ENCODE measurements around the gene XYLT1. TPM values are rescaled to one million over a fixed set of nuclear protein-coding genes. Genes with fewer than 3 reads are reported as not detected.

XYLT1 gene
- total and polyA plus RNA-seq, 2 of the 4 experiments (the other 2 are of a cell fraction), result 9.0 to 12.7 TPM

GRCh38 chr16:17231972-17232371 is 238.8 kb downstream of the XYLT1 start:
- no peak overlapping the region for H3K4me3 ChIP-seq (ENCODE audit: insufficient read depth, low read depth, low read length)
- H3K9me3 ChIP-seq (ENCODE audit: control insufficient read depth, insufficient read depth, low read length), result no peaks in the 10 kb centered on the region
- H3K4me2 ChIP-seq (ENCODE audit: low read depth, low read length), result no peak overlapping the region
- POLR2A ChIA-PET (ENCODE audit: unreplicated experiment), result no interaction called here
- in situ Hi-C loops (cut with MboI; ENCODE audit: low sequenced_read_pairs), result no loop called here
- no TSS peak for BruUV-seq (replicated peaks)
- H3K14ac ChIP-seq (replicated peaks; ENCODE audit: low read depth, low read length), result no peak overlapping the region
- peaks cover 8% of the 10 kb centered on the region; the same call in 1 of the 2 replicates for H4K20me1 ChIP-seq (ENCODE audit: insufficient read depth, low read length)
- no peak for TF ChIP-seq MAFK (IDR thresholded peaks at IDR 0.05; ENCODE audit: low read depth, low read length)
- TF ChIP-seq RAD21 (IDR thresholded peaks at IDR 0.05; ENCODE audit: low read length), result no peak
- TF ChIP-seq USF2 (IDR thresholded peaks at IDR 0.05; ENCODE audit: low read depth, low read length), result no peak
- no peak for TF ChIP-seq BHLHE40 (IDR thresholded peaks at IDR 0.05; ENCODE audit: low read depth, low read length)
- TF ChIP-seq POLR2A (IDR thresholded peaks at IDR 0.05; ENCODE audit: low read depth, low read length), result no peak
- TF ChIP-seq MXI1 (IDR thresholded peaks at IDR 0.05; ENCODE audit: borderline replicate concordance, low read depth, low read length), result no peak
- TF ChIP-seq SMC3 (IDR thresholded peaks at IDR 0.05; ENCODE audit: low read depth, low read length), result no peak
- TF ChIP-seq ELK1 (IDR thresholded peaks at IDR 0.05; ENCODE audit: borderline replicate concordance, low read depth, low read length), result no peak
- no peak for TF ChIP-seq RCOR1 (IDR thresholded peaks at IDR 0.05; ENCODE audit: insufficient replicate concordance, low read length)
- no peak for TF ChIP-seq RFX5 (IDR thresholded peaks at IDR 0.05; ENCODE audit: low read depth, low read length)
- TF ChIP-seq MAZ (IDR thresholded peaks at IDR 0.05; ENCODE audit: borderline replicate concordance, low read depth, low read length), result no peak
- TF ChIP-seq CHD1 (IDR thresholded peaks at IDR 0.05; ENCODE audit: low read depth, low read length), result no peak
- TF ChIP-seq CEBPB (IDR thresholded peaks at IDR 0.05; ENCODE audit: low read depth, low read length), result no peak
- TF ChIP-seq CTCF (conservative IDR thresholded peaks at IDR 0.05; ENCODE audit: low read depth, low read length), result no peak
- no peak overlapping the region for H2BK20ac ChIP-seq (ENCODE audit: low read depth, low read length)
- no peak overlapping the region for H2BK5ac ChIP-seq (ENCODE audit: low read depth, low read length, poor library complexity, severe bottlenecking)
- DNase-seq, result no peak
- no peak overlapping the region for H2AFZ ChIP-seq (replicated peaks; ENCODE audit: low read length, poor library complexity)
- H2BK15ac ChIP-seq (ENCODE audit: low read depth, low read length), result no peak overlapping the region
- H3K27ac ChIP-seq (ENCODE audit: insufficient read depth, low read length), result no peak overlapping the region
- no peak overlapping the region for H3K23ac ChIP-seq (ENCODE audit: low read depth, low read length)
- no peak overlapping the region for H3K18ac ChIP-seq (ENCODE audit: low read depth, low read length)
- no peak for ATAC-seq (ENCODE audit: low read depth)
- H3K4ac ChIP-seq (ENCODE audit: low read depth, low read length), result no peak overlapping the region
- no peak overlapping the region for H3K9ac ChIP-seq (ENCODE audit: low read depth, low read length)
- WGBS, 2 experiments (ENCODE audit: extremely low coverage in 2 of 2, insufficient read length in 1 of 2), result no CpG with 5 or more reads among the region's 5 CpGs
- no peak overlapping the region for H2AK9ac ChIP-seq (replicated peaks; ENCODE audit: low read depth, low read length, poor library complexity)
- H4K91ac ChIP-seq (ENCODE audit: insufficient read depth, low read depth, low read length), result no peak overlapping the region
- H4K8ac ChIP-seq (ENCODE audit: low read depth in 2 of 2, low read length in 2 of 2), result no peak overlapping the region
- no peak overlapping the region for H4K5ac ChIP-seq (ENCODE audit: low read depth, low read length)
- no peaks in the 10 kb centered on the region for H3K27me3 ChIP-seq (ENCODE audit: control insufficient read depth, insufficient read depth, low read length)
- peaks cover 0 to 13% of the 10 kb centered on the region in 2 experiments; a peak in 2 of 4 replicates for H3K79me1 ChIP-seq (ENCODE audit: low read depth in 1 of 2, low read length in 2 of 2)
- H2AK5ac ChIP-seq (ENCODE audit: low read depth, low read length), result no peak overlapping the region
- no peaks in the 10 kb centered on the region for H3K4me1 ChIP-seq (ENCODE audit: control insufficient read depth, insufficient read depth, low read length)
- dilution Hi-C loops (cut with HindIII; ENCODE audit: low sequenced_read_pairs, unreplicated experiment), result no loop called here
- H3K36me3 ChIP-seq (ENCODE audit: control insufficient read depth, insufficient read depth, low read length), result no peaks in the 10 kb centered on the region
- H3K56ac ChIP-seq (ENCODE audit: extremely low read depth, insufficient read depth, low read length), result no peak overlapping the region
- no peak overlapping the region for H2BK120ac ChIP-seq (ENCODE audit: low read depth, low read length)
- CTCF ChIA-PET, result no interaction called here
- intact Hi-C loops (cut with micrococcal nuclease), result no loop called here
- H3K9me1 ChIP-seq (ENCODE audit: insufficient read depth, low read length), result peaks cover 4% of the 10 kb centered on the region; the same call in 1 of the 2 replicates
